Uterus (tissue), 2 donors: ENCODE measurements around the gene DSTN.

Experiments
- CTCF ChIP-seq, 4 experiments: fragments of 200-600 bp in 2 of 4; fragments of 450-650 bp in 2 of 4; sonication (generic) in 2 of 4; IDR thresholded peaks; one replicate each; pipeline ENCODE4 v1.5.1; 2016 to 2019; ENCODE audit warnings: antibody characterized with exemption in 4 of 4, mild to moderate bottlenecking in 2 of 4, moderate library complexity in 1 of 4
- POLR2A ChIP-seq, 2 donors: fragments of 450-650 bp; IDR thresholded peaks; one replicate each; pipeline ENCODE4 v1.6.1; 2016; ENCODE audit warnings: antibody characterized with exemption in 2 of 2, mild to moderate bottlenecking in 1 of 2, moderate library complexity in 1 of 2

- TF ChIP-seq POLR2A (IDR thresholded peaks at IDR 0.05), result no peak
- no peak for TF ChIP-seq CTCF (IDR thresholded peaks at IDR 0.05)
Observed at GRCh38 chr20:17620371-17621228, 50.7 kb downstream of the DSTN start.
